Osteocyte (in vitro differentiated cells): Measurements from ENCODE around the gene POMGNT1. TPM values are rescaled to one million over a fixed set of nuclear protein-coding genes. Genes with fewer than 3 reads are reported as not detected.
"Not testable (repeated sequence)": the region's sequence is repeated elsewhere in the genome, so short reads cannot be mapped to it uniquely, and the experiment has no call there.

Experiments
- DNase-seq: peaks from one replicate; pipeline ENCODE4 v3.0.0; 2021; ENCODE audit warnings: mixed read lengths; ENCODE audit not compliant: unreplicated experiment; ENCODE audit errors: extremely low spot score
- H3K27ac Mint-ChIP-seq: one replicate; pipeline ENCODE4 v1.8.0; 2021; ENCODE audit warnings: mild to moderate bottlenecking, mixed read lengths; ENCODE audit not compliant: unreplicated experiment
- H3K27me3 Mint-ChIP-seq: one replicate; pipeline ENCODE4 v1.8.0; 2021; ENCODE audit warnings: mixed read lengths; ENCODE audit not compliant: unreplicated experiment
- H3K36me3 Mint-ChIP-seq: one replicate; pipeline ENCODE4 v1.8.0; 2021; ENCODE audit warnings: mixed read lengths; ENCODE audit not compliant: unreplicated experiment
- H3K4me1 Mint-ChIP-seq: one replicate; pipeline ENCODE4 v1.8.0; 2021; ENCODE audit warnings: mixed read lengths; ENCODE audit not compliant: unreplicated experiment
- H3K4me3 Mint-ChIP-seq: one replicate; pipeline ENCODE4 v1.8.0; 2021; ENCODE audit warnings: mild to moderate bottlenecking, moderate library complexity, mixed read lengths; ENCODE audit not compliant: unreplicated experiment
- H3K9me3 Mint-ChIP-seq: one replicate; pipeline ENCODE4 v1.8.0; 2021; ENCODE audit warnings: mixed read lengths; ENCODE audit not compliant: unreplicated experiment
- CTCF ChIP-seq: fragments of 200-600 bp; sonication (generic); IDR thresholded peaks from 2 replicates; pipeline ENCODE4 v1.5.0; 2021; ENCODE audit warnings: antibody characterized with exemption, mild to moderate bottlenecking, moderate library complexity
- total RNA-seq: library from RNA; stranded (reverse); gene quantifications from 2 replicates; pipeline ENCODE4 v1.2.1, GENCODE V29; 2021

Gene POMGNT1
- total RNA-seq, 1 donor from 2014 or later: 88.9 TPM

GRCh38 chr1:46244656-46245371 is 46.6 kb upstream of the POMGNT1 start:
- Mint-ChIP-seq H3K4me3 (no peak overlapping the region), H3K4me1 (peaks cover 25% of the 10 kb centered on the region), H3K27ac (no peak overlapping the region), H3K36me3 (no peaks in the 10 kb centered on the region), H3K9me3 (no peaks in the 10 kb centered on the region), H3K27me3 (no peaks in the 10 kb centered on the region)
- TF ChIP-seq CTCF: peak; percentile 56
- DNase-seq: no peak

GRCh38 chr1:46243831-46244230 is 45.6 kb upstream of the POMGNT1 start:
- peaks cover 22% of the 10 kb centered on the region for H3K4me1 Mint-ChIP-seq
- not testable (repeated sequence) for H3K9me3 Mint-ChIP-seq, DNase-seq, H3K27me3 Mint-ChIP-seq, H3K4me3 Mint-ChIP-seq, H3K36me3 Mint-ChIP-seq, H3K27ac Mint-ChIP-seq

- no peak for TF ChIP-seq CTCF
- Mint-ChIP-seq H3K4me3 (no peak overlapping the region), H3K9me3 (peaks cover 8% of the 10 kb centered on the region), H3K36me3 (no peaks in the 10 kb centered on the region), H3K27me3 (no peaks in the 10 kb centered on the region), H3K4me1 (peaks cover 16% of the 10 kb centered on the region), H3K27ac (no peak overlapping the region)
- no peak for DNase-seq
Measured at GRCh38 chr1:46242918-46243317, 44.7 kb upstream of the POMGNT1 start.

GRCh38 chr1:46241733-46242132 is 43.5 kb upstream of the POMGNT1 start:
- not testable (repeated sequence) for H3K27ac Mint-ChIP-seq, H3K4me1 Mint-ChIP-seq, H3K9me3 Mint-ChIP-seq, DNase-seq, H3K27me3 Mint-ChIP-seq, H3K36me3 Mint-ChIP-seq, H3K4me3 Mint-ChIP-seq

GRCh38 chr1:46238865-46239264 is 40.6 kb upstream of the POMGNT1 start:
- H3K4me1 Mint-ChIP-seq, H3K27me3 Mint-ChIP-seq, H3K36me3 Mint-ChIP-seq, H3K27ac Mint-ChIP-seq, H3K9me3 Mint-ChIP-seq, H3K4me3 Mint-ChIP-seq, DNase-seq: not testable (repeated sequence)

GRCh38 chr1:46236882-46237281 is 38.6 kb upstream of the POMGNT1 start:
- Mint-ChIP-seq H3K4me1 (peaks cover 2% of the 10 kb centered on the region), H3K9me3 (peaks cover 8% of the 10 kb centered on the region), H3K4me3 (no peak overlapping the region), H3K27me3 (no peaks in the 10 kb centered on the region), H3K27ac (no peak overlapping the region), H3K36me3 (no peaks in the 10 kb centered on the region)
- no peak for DNase-seq
- TF ChIP-seq CTCF: no peak

- not testable (repeated sequence) for H3K36me3 Mint-ChIP-seq, H3K27ac Mint-ChIP-seq, DNase-seq, H3K9me3 Mint-ChIP-seq, H3K4me1 Mint-ChIP-seq, H3K4me3 Mint-ChIP-seq, H3K27me3 Mint-ChIP-seq
Measured at GRCh38 chr1:46231231-46231630, 33.0 kb upstream of the POMGNT1 start.
